DND-41 (cell line): Measurements from ENCODE around the gene HRAS.

Experiments
- ATAC-seq: fragments of 200-7000 bp; cut with Tn5 transposase; 3 replicates; pipeline ENCODE4 v1.9.1; 2021; ENCODE audit warnings: low read depth; ENCODE audit not compliant: insufficient read depth
- DNase-seq: peaks from one replicate; pipeline ENCODE4 v3.0.0-alpha.2; 2020
- H2AFZ ChIP-seq: 2 replicates; pipeline ENCODE4 v1.6.0; 2012; ENCODE audit warnings: low read depth, low read length
- H3K27ac ChIP-seq: 2 replicates; pipeline ENCODE4 v1.5.1; 2012; ENCODE audit warnings: low read length, inconsistent platforms
- H3K27me3 ChIP-seq: fragments of 200-600 bp; sonication (generic); 2 replicates; pipeline ENCODE4 v1.6.0; 2012; ENCODE audit warnings: low read length, mild to moderate bottlenecking, inconsistent platforms; ENCODE audit not compliant: insufficient read depth, poor library complexity
- H3K36me3 ChIP-seq: 2 replicates; pipeline ENCODE4 v1.5.1; 2012; ENCODE audit warnings: low read length, inconsistent platforms; ENCODE audit not compliant: insufficient read depth
- H3K4me1 ChIP-seq: 2 replicates; pipeline ENCODE4 v1.5.1; 2012; ENCODE audit warnings: mild to moderate bottlenecking, low read length; ENCODE audit not compliant: insufficient read depth
- H3K4me2 ChIP-seq: 2 replicates; pipeline ENCODE4 v1.6.0; 2012; ENCODE audit warnings: mild to moderate bottlenecking, moderate library complexity, low read length, inconsistent platforms; ENCODE audit not compliant: insufficient read depth
- H3K4me3 ChIP-seq, 2 experiments: fragments of 200-600 bp in 1 of 2; shearing (Covaris generic) in 1 of 2; 2 replicates each; pipeline ENCODE4 v1.5.1; 2012 to 2016; ENCODE audit warnings: inconsistent platforms in 2 of 2, low read length in 2 of 2, mild to moderate bottlenecking in 2 of 2, low read depth in 1 of 2, moderate library complexity in 1 of 2
- H3K79me2 ChIP-seq: 2 replicates; pipeline ENCODE4 v1.6.0; 2012; ENCODE audit warnings: low read length, inconsistent platforms; ENCODE audit not compliant: insufficient read depth
- H3K9ac ChIP-seq: 2 replicates; pipeline ENCODE4 v1.6.0; 2012; ENCODE audit warnings: low read depth, mild to moderate bottlenecking, inconsistent platforms, low read length, moderate library complexity
- H3K9me3 ChIP-seq: 2 replicates; pipeline ENCODE4 v1.5.1; 2012; ENCODE audit warnings: low read length, moderate library complexity, mild to moderate bottlenecking, inconsistent platforms; ENCODE audit not compliant: insufficient read depth, severe bottlenecking
- H4K20me1 ChIP-seq: 2 replicates; pipeline ENCODE4 v1.6.0; 2012; ENCODE audit warnings: low read length; ENCODE audit not compliant: insufficient read depth
- EZH2 ChIP-seq: IDR thresholded peaks from 3 replicates; pipeline ENCODE4 v1.6.1; 2012; ENCODE audit warnings: borderline replicate concordance, low read depth, mild to moderate bottlenecking, moderate library complexity, low read length, inconsistent platforms; ENCODE audit not compliant: severe bottlenecking
- TF ChIP-seq, protein P1 (sequence below): IDR thresholded peaks from 2 replicates; pipeline ENCODE4 v1.5.1; 2012; ENCODE audit warnings: borderline replicate concordance, low read length, moderate library complexity, mild to moderate bottlenecking; ENCODE audit not compliant: poor library complexity, severe bottlenecking; ENCODE audit errors: extremely low read depth

Gene HRAS

GRCh38 chr11:507727-508515 lies 27.5 kb downstream of the HRAS start:
- Histone ChIP-seq H3K27ac (peak overlapping the region; percentile 28; the same call in 1 of the 2 replicates), H3K4me3 (peak overlapping the region in 1 of 2 experiments; percentile 55; a peak in 2 of 4 replicates)
- no peak for DNase-seq

GRCh38 chr11:506995-507726 lies 28.2 kb downstream of the HRAS start, which contains the start of gene RNH1:
Gene RNH1, minus strand, starts transcription at chr11:507242. Its CDS starts 5,080 bp downstream, at chr11:502162.
- peak within 1 kb of the TSS; percentile 88 for H3K9ac ChIP-seq
- H3K27me3 ChIP-seq, result no peaks in the 10 kb centered on the region
- H3K4me1 ChIP-seq, result peaks cover 27% of the 10 kb centered on the region
- no peak for TF ChIP-seq EZH2
- TF ChIP-seq, protein P1, sequence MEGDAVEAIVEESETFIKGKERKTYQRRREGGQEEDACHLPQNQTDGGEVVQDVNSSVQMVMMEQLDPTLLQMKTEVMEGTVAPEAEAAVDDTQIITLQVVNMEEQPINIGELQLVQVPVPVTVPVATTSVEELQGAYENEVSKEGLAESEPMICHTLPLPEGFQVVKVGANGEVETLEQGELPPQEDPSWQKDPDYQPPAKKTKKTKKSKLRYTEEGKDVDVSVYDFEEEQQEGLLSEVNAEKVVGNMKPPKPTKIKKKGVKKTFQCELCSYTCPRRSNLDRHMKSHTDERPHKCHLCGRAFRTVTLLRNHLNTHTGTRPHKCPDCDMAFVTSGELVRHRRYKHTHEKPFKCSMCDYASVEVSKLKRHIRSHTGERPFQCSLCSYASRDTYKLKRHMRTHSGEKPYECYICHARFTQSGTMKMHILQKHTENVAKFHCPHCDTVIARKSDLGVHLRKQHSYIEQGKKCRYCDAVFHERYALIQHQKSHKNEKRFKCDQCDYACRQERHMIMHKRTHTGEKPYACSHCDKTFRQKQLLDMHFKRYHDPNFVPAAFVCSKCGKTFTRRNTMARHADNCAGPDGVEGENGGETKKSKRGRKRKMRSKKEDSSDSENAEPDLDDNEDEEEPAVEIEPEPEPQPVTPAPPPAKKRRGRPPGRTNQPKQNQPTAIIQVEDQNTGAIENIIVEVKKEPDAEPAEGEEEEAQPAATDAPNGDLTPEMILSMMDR, result no peak
- peak within 1 kb of the TSS; percentile 81 for H3K4me2 ChIP-seq
- H2AFZ ChIP-seq, result peak within 1 kb of the TSS; percentile 92
- H3K79me2 ChIP-seq, result peaks cover 48% of the 10 kb centered on the region
- H3K27ac ChIP-seq, result peak within 1 kb of the TSS; percentile 94
- peak within 1 kb of the TSS; percentile 81 to 85; a peak in 3 of 4 replicates for H3K4me3 ChIP-seq
- peak; percentile 97 for DNase-seq
- H3K36me3 ChIP-seq, result peaks cover 39% of the 10 kb centered on the region
- H4K20me1 ChIP-seq, result peaks cover 18% of the 10 kb centered on the region
- ATAC-seq, result peak; percentile 70
- no peaks in the 10 kb centered on the region for H3K9me3 ChIP-seq

More at GRCh38 chr11:507727-508515, 27.5 kb downstream of the HRAS start:
- Histone ChIP-seq H3K27me3 (no peaks in the 10 kb centered on the region), H3K4me2 (peak overlapping the region; percentile 81), H2AFZ (peak overlapping the region; percentile 30), H3K79me2 (peaks cover 40% of the 10 kb centered on the region), H3K4me1 (peaks cover 27% of the 10 kb centered on the region), H3K36me3 (peaks cover 32% of the 10 kb centered on the region), H3K9ac (peak overlapping the region; percentile 48), H3K9me3 (no peaks in the 10 kb centered on the region), H4K20me1 (peaks cover 11% of the 10 kb centered on the region)
- no peak for TF ChIP-seq EZH2
- TF ChIP-seq, protein P1, result no peak
- no peak for ATAC-seq

GRCh38 chr11:506238-506994 lies 29.0 kb downstream of the HRAS start:
- H4K20me1 ChIP-seq, result peaks cover 24% of the 10 kb centered on the region
- peak; percentile 82 for ATAC-seq
- H3K9me3 ChIP-seq, result no peaks in the 10 kb centered on the region
- H3K79me2 ChIP-seq, result peaks cover 55% of the 10 kb centered on the region
- peaks cover 27% of the 10 kb centered on the region for H3K4me1 ChIP-seq
- peak overlapping the region; percentile 94 for H3K27ac ChIP-seq
- H3K27me3 ChIP-seq, result no peaks in the 10 kb centered on the region
- peak overlapping the region; percentile 81 for H3K4me2 ChIP-seq
- H2AFZ ChIP-seq, result peak overlapping the region; percentile 92
- peaks cover 47% of the 10 kb centered on the region for H3K36me3 ChIP-seq
- DNase-seq, result peak; percentile 97
- H3K4me3 ChIP-seq, result peak overlapping the region; percentile 81 to 85; a peak in 3 of 4 replicates
- H3K9ac ChIP-seq, result peak overlapping the region; percentile 88
- TF ChIP-seq EZH2, result no peak
- TF ChIP-seq, protein P1, result no peak
